Spleen (tissue), 7 donors: ENCODE measurements around the gene OR51A7.

ENCODE experiments used
- CTCF ChIP-seq, 11 experiments: fragments of 200-600 bp in 7 of 11; fragments of 450-650 bp in 4 of 11; sonication (generic) in 4 of 11; IDR thresholded peaks in 8 of 11; conservative IDR thresholded peaks in 3 of 11; 1 replicate in 7 of 11; 2 replicates in 4 of 11; pipeline versions ENCODE4 v1.4.0 to v1.8.0; 2016 to 2021; ENCODE audit warnings: antibody characterized with exemption in 11 of 11, inconsistent platforms in 4 of 11, mild to moderate bottlenecking in 1 of 11
- POLR2A ChIP-seq, 3 donors: fragments of 450-650 bp; IDR thresholded peaks; one replicate each; pipeline ENCODE4 v1.5.1; 2017; ENCODE audit warnings: antibody characterized with exemption in 3 of 3, mild to moderate bottlenecking in 1 of 3
- donor health status: DM: no; HTN: no; CAD: no; lungs with moderate emphysema.
- donor health status: DM: no; HTN: no; CAD: no.
- donor health status: DM: no; HTN: no; CAD: no.

GRCh38 chr11:4926608-4927007 is 23.0 kb downstream of the OR51A7 start:
- TF ChIP-seq CTCF (IDR thresholded peaks at IDR 0.05 in 8 of 11, conservative IDR thresholded peaks at IDR 0.05 in 3 of 11) (no peak), POLR2A (IDR thresholded peaks at IDR 0.05) (no peak)
